ENCODE data around the gene EXOC6B.

Gene EXOC6B

GRCh38 chr2:72828840-72829507, 3.1 kb upstream of the EXOC6B start:
- DNase-seq = no peak

DNA sequence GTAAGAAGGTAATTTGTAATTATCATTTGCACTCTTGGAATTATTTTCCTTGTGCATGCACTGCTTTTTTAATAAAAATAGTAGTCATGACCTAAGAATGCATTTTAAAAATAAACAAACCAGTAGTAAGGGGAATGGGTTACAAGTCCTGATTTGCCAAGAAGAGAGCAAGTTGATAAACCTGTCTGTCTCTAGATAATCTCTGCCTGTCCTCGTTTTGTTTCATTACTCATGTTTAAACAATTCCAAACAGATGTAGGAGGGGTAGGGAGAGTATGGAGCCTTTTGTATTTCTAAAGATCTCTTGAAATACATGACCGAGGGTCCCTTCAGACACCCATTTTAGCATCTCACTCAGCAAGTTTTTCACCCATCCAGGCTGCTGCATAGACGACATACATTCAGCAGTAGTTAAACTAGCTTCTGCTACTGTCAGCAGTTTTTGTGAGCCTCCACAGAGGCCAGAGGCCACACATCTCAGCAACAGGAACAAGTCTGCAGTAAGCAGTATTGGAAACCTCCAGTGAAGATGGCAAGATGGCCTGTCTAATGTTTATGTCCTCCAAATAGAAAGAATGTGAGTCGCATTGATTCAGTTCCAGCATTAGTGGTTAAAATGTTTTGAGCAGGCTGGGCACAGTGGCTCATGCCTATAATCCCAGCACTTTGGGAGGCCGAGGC, 2.3 kb upstream of the EXOC6B start:
- DNase-seq = no peak

DNA sequence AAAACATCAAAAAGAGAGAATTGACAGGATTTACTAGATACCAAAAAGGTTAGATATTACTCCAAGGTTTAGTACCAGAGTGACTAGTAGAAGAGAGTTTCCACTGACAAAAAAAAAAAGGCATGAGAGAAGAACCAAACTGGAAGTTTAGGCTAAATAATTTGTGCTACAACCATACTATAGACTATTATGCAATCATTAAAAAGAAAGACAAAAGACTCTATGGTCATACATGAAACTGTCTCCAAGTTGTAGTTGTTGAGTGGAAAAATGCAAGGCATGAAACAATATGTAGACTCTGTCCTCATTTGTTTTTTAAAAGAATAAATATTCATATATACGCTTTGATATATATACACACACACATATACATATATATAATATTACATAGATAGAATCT, 1.7 kb upstream of the EXOC6B start:
- no peak for DNase-seq

DNA sequence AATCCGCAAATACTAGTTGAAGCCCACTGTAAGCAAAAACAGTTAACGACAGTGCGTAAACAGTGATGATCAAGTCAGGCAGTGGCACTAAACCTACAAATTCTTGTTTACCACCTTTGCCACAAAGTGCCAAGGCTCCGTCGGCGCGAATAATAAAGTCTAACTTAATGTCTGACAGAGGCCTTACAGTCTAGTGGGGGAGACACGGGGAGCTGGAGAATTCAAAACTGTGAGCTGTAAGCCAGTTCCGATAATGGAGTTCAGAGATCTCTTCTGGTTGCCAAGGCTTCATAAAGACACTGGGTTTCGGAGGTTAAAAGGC, 284 bp upstream of the EXOC6B start:
- DNase-seq = no peak

DNA sequence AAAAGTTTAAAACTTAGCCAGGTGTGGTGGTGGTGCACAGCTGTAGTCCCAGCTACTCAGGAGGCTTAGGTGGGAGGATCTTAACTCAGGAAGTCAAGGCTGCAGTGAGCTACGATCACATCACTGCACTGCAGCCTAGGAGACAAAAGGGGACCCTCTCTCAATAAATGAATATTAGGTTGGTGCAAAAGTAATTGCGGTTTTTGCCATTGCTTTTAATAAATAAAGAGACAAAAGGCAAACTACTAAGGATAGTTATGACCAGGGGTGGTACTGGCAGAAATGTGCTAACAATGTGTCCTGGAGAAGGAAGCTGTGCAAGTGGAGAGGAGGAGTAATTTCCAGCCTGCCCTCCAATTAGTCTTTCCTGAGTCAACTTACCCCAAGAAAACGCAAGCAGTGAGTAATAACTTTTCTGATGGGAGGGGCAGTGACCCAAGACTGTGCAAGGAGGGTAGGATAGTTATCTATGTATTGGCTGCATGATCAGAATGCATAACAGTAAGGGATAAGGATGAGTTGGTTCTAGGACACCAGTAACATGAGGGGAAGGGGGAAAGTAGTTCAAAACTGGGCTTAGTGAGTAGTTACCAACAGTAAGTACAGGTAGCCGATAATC, 1.5 kb downstream of the EXOC6B start:
- no peak for DNase-seq

GRCh38 chr2:72822794-72823193, 3.0 kb downstream of the EXOC6B start:
- DNase-seq = no peak

- DNase-seq = no peak
These were observed 3.9 kb downstream of the EXOC6B start for GRCh38 chr2:72821983-72822382.

DNA sequence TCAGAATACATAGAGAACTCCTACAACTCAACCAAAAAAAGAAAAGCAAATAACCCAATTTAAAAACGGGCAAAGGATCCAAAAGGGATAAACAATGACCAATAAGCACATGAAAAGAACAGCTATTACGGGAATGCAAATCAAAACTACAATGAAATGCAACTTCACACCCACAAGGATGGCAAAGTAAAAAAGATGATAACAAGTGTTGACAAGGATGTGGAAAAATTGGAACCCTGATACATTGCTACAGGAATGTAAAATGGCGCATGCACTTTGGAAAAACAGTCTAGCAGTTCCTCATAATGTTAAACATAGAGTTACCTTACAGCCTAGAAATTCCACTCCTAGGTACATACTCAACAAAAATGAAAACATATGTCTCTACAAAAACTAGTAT, 4.7 kb downstream of the EXOC6B start:
- no peak for DNase-seq

GRCh38 chr2:72819501-72819900, 6.3 kb downstream of the EXOC6B start:
- no peak for DNase-seq

- DNase-seq = no peak
These were observed 10.1 kb downstream of the EXOC6B start for GRCh38 chr2:72815655-72816278.

DNA sequence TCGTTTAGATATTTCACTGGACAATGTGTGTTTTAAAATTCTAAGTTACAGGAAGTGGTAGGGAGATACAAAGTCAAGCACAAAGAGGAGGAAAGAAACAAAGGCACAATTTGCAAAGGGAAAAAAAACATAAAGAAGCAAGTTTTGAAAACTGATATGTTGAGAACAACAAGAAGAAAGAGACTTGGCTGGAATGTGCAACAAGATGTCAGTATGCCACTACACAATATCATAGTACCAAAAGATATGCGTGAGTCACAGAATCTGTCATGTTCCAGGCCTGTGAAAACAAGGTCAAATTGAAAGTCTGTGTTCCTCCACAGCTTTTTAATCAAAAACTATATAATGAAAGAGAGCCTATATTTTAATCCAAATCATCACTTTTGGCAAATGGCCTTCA, 12.0 kb downstream of the EXOC6B start:
- DNase-seq = no peak

- no peak for DNase-seq
These were observed 15.7 kb downstream of the EXOC6B start for GRCh38 chr2:72810165-72810564.

DNA sequence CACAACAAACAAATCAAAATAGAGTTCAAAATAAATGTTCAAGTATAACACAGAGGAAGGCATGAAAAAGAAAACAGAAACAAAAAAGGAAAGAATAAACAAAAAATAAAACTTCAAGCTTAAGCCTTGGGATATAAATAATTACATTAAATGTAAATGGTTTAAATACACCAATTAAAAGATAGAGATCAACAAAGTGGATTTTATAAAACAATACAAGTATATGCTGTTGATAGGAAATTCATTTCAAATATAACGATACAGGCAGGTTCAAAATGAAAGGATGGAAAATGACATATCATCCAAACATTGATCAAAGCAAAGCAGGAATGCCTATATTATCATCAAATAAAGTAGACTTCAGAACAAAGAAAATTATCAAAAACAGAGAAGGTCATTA, 16.7 kb downstream of the EXOC6B start:
- no peak for DNase-seq

DNA sequence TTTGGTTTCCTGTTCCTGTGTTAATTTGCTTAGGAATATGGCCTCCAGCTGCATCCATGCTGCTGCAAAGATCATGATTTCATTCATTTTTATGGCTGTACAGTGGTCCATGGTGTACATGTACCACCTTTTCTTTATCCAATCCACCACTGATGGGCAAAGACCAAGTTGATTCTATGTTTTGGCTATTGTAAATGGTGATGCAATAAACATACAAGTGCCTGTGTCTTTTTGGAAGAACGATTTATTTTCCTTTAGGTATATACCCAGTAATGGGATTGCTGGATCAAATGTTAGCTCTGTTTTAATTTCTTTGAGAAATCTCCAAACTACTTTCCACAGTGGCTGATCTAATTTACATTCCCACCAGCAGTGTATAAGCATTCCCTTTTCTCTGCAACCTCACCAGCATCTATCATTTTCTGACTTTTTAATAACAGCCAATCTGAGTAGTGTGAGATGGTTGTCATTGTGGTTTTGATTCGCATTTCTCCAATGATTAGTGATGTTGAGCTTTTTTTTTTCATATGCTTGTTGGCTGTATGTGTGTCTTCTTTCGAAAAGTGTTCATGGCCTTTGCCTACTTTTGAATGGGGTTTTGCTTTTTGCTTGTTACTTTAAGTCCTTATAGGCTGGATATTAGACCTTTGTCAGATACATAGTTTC, 19.4 kb downstream of the EXOC6B start:
- DNase-seq = no peak

DNA sequence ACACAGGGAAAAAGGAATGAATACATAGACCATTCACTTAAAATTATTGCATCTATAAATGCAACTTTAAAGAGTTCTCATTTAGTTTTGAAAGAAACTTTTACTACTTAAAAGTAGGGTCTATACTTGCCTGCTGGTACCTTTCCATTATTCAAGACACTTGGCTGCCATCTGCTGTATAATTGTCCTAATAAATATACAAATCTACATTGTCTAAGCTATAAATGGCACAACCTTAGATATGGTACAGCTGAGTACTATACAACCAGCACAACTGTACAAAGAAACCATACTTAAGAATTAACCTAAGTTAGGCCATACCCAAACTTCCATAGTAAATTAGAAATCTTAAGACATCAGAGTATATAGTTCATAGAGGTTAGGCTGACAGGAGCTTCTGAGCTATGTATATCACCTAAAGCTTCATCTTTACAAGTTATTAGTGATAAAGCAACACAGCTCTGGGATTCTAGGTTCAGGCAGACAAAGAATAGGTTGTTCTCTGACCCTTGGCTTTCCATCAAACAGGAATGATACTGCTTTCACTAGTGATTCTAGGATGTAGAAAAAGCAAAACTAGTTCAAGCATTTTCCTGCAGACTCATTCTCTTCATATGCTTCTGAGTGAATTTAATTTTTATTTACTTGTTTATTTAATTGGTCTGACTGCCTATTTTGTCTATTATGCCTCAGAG, 22.1 kb downstream of the EXOC6B start:
- no peak for DNase-seq

DNA sequence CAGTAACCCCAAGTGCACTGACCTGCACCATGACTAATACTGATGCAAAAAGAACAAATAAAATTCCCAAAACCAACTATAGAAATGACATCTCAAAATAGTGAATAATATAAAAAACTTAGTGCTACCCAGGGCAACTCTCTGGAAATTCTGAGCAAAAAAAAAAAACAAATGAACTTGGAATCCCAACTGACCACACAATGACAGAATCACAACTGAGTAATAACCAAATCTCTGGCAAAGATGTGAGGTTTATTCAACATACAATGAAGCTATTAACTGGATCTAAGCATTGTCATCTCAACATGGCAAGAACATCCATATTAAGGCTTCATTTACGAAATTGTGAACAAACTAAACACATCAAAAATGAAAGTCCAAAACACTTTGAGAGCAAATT, 22.7 kb downstream of the EXOC6B start:
- DNase-seq = no peak

DNA sequence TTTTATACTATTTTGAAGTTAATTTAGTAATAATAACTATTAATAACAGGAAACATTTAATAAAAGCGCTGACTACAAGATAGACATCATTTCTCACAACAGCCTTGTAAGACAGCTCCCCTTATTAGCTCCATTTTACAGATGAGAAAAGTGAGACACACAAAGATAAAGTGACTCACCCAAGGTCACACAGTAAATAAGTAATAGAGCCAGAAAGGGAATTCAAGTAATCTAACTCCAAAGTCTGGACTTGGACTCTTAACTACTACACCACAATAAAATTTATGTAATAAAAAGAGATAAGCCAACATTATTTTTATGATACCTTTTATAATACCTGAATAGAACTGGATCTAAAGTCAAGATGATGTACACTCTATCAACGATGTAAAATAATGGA, 25.3 kb downstream of the EXOC6B start:
- DNase-seq = no peak

DNA sequence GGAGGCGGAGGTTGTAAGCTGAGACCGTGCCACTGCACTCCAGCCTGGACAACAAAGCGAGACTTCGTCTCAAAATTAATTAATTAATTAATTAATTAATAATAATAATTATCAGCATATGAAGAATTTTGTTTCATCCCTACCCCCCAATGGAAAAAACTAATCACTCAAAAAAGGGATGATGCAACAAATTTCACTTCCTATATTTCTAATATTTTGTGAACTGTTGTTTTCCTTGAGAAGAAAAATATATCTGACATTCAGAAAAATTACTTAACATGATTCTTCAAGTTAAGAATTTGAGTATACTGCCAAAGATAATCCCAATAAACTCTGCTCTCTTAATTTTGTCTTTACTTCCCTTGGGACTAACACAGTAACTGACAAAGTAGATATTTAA, 28.1 kb downstream of the EXOC6B start:
- DNase-seq = no peak

DNA sequence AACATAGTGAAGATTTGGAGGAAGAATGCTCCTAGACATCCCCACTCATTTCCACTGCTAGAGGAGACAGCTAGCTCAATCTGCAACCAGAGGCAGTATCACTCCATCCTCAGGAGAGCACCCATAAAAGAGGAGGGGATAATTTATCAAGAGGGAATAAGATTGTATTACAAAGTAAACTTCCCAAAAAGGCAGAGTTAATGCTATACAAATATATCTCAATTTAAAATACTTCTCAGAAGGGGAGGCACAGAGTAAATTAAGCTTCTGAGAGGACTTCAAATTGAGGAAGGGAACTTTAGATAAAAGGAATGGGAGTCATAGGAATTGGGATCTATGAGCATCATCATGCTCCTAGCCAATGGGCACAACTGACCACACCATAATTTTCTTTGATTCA, 29.1 kb downstream of the EXOC6B start:
- DNase-seq = no peak

DNA sequence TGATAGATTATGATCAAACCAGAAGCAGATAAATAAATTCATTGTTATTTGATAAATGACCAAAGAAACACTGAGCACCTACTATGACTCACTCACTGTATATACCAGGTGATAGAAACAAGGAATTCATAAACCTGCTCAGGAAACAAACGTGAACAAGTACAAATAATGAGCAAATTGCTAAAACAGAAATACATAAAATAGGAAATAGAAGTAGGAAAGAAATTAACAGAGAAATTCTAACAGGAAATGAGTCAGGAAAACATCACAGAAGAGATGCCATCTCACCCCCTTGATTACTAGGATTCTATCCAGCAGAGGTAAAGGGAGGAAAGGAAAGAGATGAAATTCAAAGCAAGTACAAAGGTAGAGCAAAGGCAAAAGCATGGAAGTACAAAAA, 31.3 kb downstream of the EXOC6B start:
- DNase-seq = no peak

- no peak for DNase-seq
These were observed 31.9 kb downstream of the EXOC6B start for GRCh38 chr2:72793798-72794440.

- DNase-seq = no peak
These were observed 36.6 kb downstream of the EXOC6B start for GRCh38 chr2:72789241-72789640.

DNA sequence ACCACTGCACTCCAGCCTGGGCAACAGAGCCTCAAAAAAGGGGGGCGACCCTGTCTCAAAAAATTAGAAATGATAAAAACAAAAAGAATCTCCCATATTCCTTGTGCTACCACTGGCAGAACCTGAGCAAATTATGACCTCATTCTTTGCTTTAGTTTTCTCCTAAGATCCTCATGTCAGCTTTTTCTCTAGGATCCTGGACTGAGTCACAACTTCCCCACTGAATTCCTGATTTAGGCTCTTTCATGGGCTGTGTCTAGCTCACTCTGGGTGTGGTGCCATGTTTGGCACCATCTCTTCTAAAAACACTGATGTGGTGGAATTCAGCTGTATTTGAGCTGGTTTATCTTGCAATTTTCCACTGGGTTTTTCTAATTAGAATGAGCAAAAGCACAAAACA, 37.1 kb downstream of the EXOC6B start:
- DNase-seq = no peak

All from NCI-H2081 treated with DMSO at 0.1 percent for 48 hours (cell line).